Vagina (tissue), 2 donors: ENCODE measurements around the gene KREMEN2. TPM values are rescaled to one million over a fixed set of nuclear protein-coding genes. Genes with fewer than 3 reads are reported as not detected.
A peak's percentile ranks its signal among the peaks of the same experiment; 100 is the strongest.

Experiments used
- DNase-seq, 2 donors: peaks; one replicate each; pipeline ENCODE4 v3.0.0-alpha.2; 2017; ENCODE audit errors: extremely low spot score in 2 of 2
- H3K27ac ChIP-seq: fragments of 200-600 bp; sonication (generic); one replicate; pipeline ENCODE4 v1.5.1; 2019
- H3K27me3 ChIP-seq: fragments of 200-600 bp; sonication (generic); one replicate; pipeline ENCODE4 v1.5.1; 2019
- H3K36me3 ChIP-seq, 2 donors: fragments of 200-600 bp; sonication (generic); one replicate each; pipeline ENCODE4 v1.5.1; 2017 to 2019
- H3K4me1 ChIP-seq: fragments of 200-600 bp; sonication (generic); one replicate; pipeline ENCODE4 v1.5.1; 2019
- H3K4me3 ChIP-seq, 2 donors: fragments of 200-600 bp; sonication (generic); 1 replicate in 1 of 2; 2 replicates in 1 of 2; pipeline ENCODE4 v1.5.1; 2016 to 2019
- H3K9me3 ChIP-seq: fragments of 200-600 bp; sonication (generic); one replicate; pipeline ENCODE4 v1.5.1; 2019
- CTCF ChIP-seq, 3 experiments: fragments of 450-650 bp in 2 of 3; fragments of 200-600 bp in 1 of 3; sonication (generic) in 1 of 3; IDR thresholded peaks; one replicate each; pipeline ENCODE4 v1.5.1; 2017 to 2019; ENCODE audit warnings: antibody characterized with exemption in 3 of 3, mild to moderate bottlenecking in 2 of 3, moderate library complexity in 2 of 3
- POLR2A ChIP-seq, 2 donors: fragments of 450-650 bp; IDR thresholded peaks; one replicate each; pipeline ENCODE4 v1.6.1; 2017; ENCODE audit warnings: antibody characterized with exemption in 2 of 2, mild to moderate bottlenecking in 2 of 2, moderate library complexity in 2 of 2
- POLR2AphosphoS5 ChIP-seq, 2 donors: sonication (generic); formaldehyde crosslinking; IDR thresholded peaks; one replicate each; pipeline ENCODE4 v1.9.0; 2017; ENCODE audit warnings: antibody characterized with exemption in 2 of 2, mild to moderate bottlenecking in 2 of 2, low read depth in 1 of 2; ENCODE audit not compliant: insufficient read depth in 1 of 2
- intact Hi-C: fragments of 100-400 bp; cut with DNase I; formaldehyde crosslinking; loops from one replicate; pipeline ENCODE4 v1.15.1; 2023
- total RNA-seq: library from RNA; depleted of rRNA; stranded (reverse); fragments of >200 nt; gene quantifications from one replicate; pipeline ENCODE4 v1.2.3, GENCODE V29; 2016

KREMEN2 gene
- total RNA-seq, 1 donor from 2014 or later: not detected

GRCh38 chr16:2963074-2963722 lies 877 bp upstream of the KREMEN2 start:
- no peak overlapping the region for H3K27ac ChIP-seq
- peaks cover 46% of the 10 kb centered on the region for H3K4me1 ChIP-seq
- TF ChIP-seq CTCF (IDR thresholded peaks at IDR 0.05): no peak
- TF ChIP-seq POLR2AphosphoS5 (IDR thresholded peaks at IDR 0.05; ENCODE audit: insufficient read depth in 1 of 2, low read depth in 1 of 2): no peak
- TF ChIP-seq POLR2A (IDR thresholded peaks at IDR 0.05): no peak
- intact Hi-C loops: no loop called here
- peaks cover 12% of the 10 kb centered on the region for H3K27me3 ChIP-seq
- no peaks in the 10 kb centered on the region for H3K36me3 ChIP-seq
- no peak for DNase-seq
- no peaks in the 10 kb centered on the region for H3K9me3 ChIP-seq
- H3K4me3 ChIP-seq: peak overlapping the region; percentile 24 to 43

- TF ChIP-seq POLR2AphosphoS5 (IDR thresholded peaks at IDR 0.05; ENCODE audit: insufficient read depth in 1 of 2, low read depth in 1 of 2) (no peak), CTCF (IDR thresholded peaks at IDR 0.05) (no peak), POLR2A (IDR thresholded peaks at IDR 0.05) (no peak)
- Histone ChIP-seq H3K9me3 (no peaks in the 10 kb centered on the region), H3K27ac (no peak overlapping the region), H3K4me3 (peak overlapping the region; percentile 24 to 43), H3K36me3 (no peaks in the 10 kb centered on the region), H3K27me3 (peaks cover 12% of the 10 kb centered on the region), H3K4me1 (peaks cover 56% of the 10 kb centered on the region)
- intact Hi-C loops: no loop called here
- no peak for DNase-seq
These were observed 631 bp downstream of the KREMEN2 start for GRCh38 chr16:2964475-2965336.

- TF ChIP-seq POLR2A (IDR thresholded peaks at IDR 0.05) (no peak), CTCF (IDR thresholded peaks at IDR 0.05) (no peak), POLR2AphosphoS5 (IDR thresholded peaks at IDR 0.05; ENCODE audit: insufficient read depth in 1 of 2, low read depth in 1 of 2) (no peak)
- Histone ChIP-seq H3K36me3 (no peaks in the 10 kb centered on the region), H3K4me1 (peaks cover 64% of the 10 kb centered on the region), H3K27me3 (peaks cover 12% of the 10 kb centered on the region), H3K9me3 (no peaks in the 10 kb centered on the region), H3K4me3 (peak overlapping the region in 1 of 2 donors; percentile 24), H3K27ac (no peak overlapping the region)
- no peak for DNase-seq
- intact Hi-C loops: no loop called here
These were observed 2.1 kb downstream of the KREMEN2 start for GRCh38 chr16:2966043-2966807.

GRCh38 chr16:2966808-2967191 lies 2.7 kb downstream of the KREMEN2 start:
- H3K27ac ChIP-seq: no peak overlapping the region
- peaks cover 64% of the 10 kb centered on the region for H3K4me1 ChIP-seq
- intact Hi-C loops: no loop called here
- no peaks in the 10 kb centered on the region for H3K9me3 ChIP-seq
- no peak for DNase-seq
- H3K4me3 ChIP-seq: peak overlapping the region in 1 of 2 donors; percentile 24
- no peaks in the 10 kb centered on the region for H3K36me3 ChIP-seq
- no peak for TF ChIP-seq POLR2A (IDR thresholded peaks at IDR 0.05)
- TF ChIP-seq CTCF (IDR thresholded peaks at IDR 0.05): no peak
- TF ChIP-seq POLR2AphosphoS5 (IDR thresholded peaks at IDR 0.05; ENCODE audit: insufficient read depth in 1 of 2, low read depth in 1 of 2): no peak
- H3K27me3 ChIP-seq: peaks cover 12% of the 10 kb centered on the region
